OCI-LY7 (cell line): ENCODE results near the gene DCUN1D5. TPM values are rescaled to one million over a fixed set of nuclear protein-coding genes. Genes with fewer than 3 reads are reported as not detected.

Source experiments
- BruUV-seq: library from RNA; stranded (reverse); fragments of 400-500 nt; replicated peaks from 2 replicates; lab custom pipeline; 2021; lab: Mats Ljungman, UMichigan
- CTCF ChIA-PET: fragments of 300-600 bp; sonication (Branson Sonifier 250); formaldehyde crosslinking; loops from one replicate; lab custom pipeline; 2022; ENCODE audit warnings: antibody characterized with exemption; ENCODE audit not compliant: unreplicated experiment; lab: Charles Lee
- POLR2A ChIA-PET: fragments of 300-600 bp; sonication (Branson Sonifier 250); formaldehyde crosslinking; loops from one replicate; lab custom pipeline; 2022; ENCODE audit warnings: antibody characterized with exemption; lab: Charles Lee
- DNase-seq: peaks from one replicate; pipeline ENCODE4 v3.0.0-alpha.2; 2015; ENCODE audit warnings: low spot score
- H2AFZ ChIP-seq: fragments of 200-600 bp; sonication (generic), shearing (Covaris generic); 2 replicates; pipeline ENCODE4 v1.6.1; 2014; ENCODE audit warnings: mild to moderate bottlenecking, antibody characterized with exemption, low read length, moderate library complexity
- H3K27ac ChIP-seq: fragments of 200-600 bp; sonication (generic); 2 replicates; pipeline ENCODE4 v1.5.1; 2014; ENCODE audit warnings: mixed run types, low read depth, mild to moderate bottlenecking, moderate library complexity, low read length, inconsistent platforms; ENCODE audit not compliant: poor library complexity, severe bottlenecking
- H3K36me3 ChIP-seq: fragments of 200-600 bp; sonication (generic); 2 replicates; pipeline ENCODE4 v1.6.1; 2014; ENCODE audit warnings: mild to moderate bottlenecking, antibody characterized with exemption, low read length, moderate library complexity, mixed read lengths; ENCODE audit not compliant: insufficient read depth
- H3K4me1 ChIP-seq: fragments of 200-600 bp; sonication (generic); 2 replicates; pipeline ENCODE4 v1.5.1; 2014; ENCODE audit warnings: mild to moderate bottlenecking, low read length; ENCODE audit not compliant: insufficient read depth, poor library complexity, severe bottlenecking
- H3K4me2 ChIP-seq: fragments of 200-600 bp; sonication (generic); 2 replicates; pipeline ENCODE4 v1.6.1; 2014; ENCODE audit warnings: mild to moderate bottlenecking, low read length
- H3K4me3 ChIP-seq: fragments of 200-600 bp; sonication (generic); 2 replicates; pipeline ENCODE4 v1.5.1; 2014; ENCODE audit warnings: mild to moderate bottlenecking, low read depth, low read length; ENCODE audit not compliant: poor library complexity, severe bottlenecking
- H3K79me2 ChIP-seq: fragments of 200-600 bp; sonication (generic); 2 replicates; pipeline ENCODE4 v1.6.1; 2016; ENCODE audit warnings: low read depth, mild to moderate bottlenecking, low read length, moderate library complexity, mixed read lengths; ENCODE audit not compliant: insufficient read depth
- H3K9me2 ChIP-seq: fragments of 200-600 bp; sonication (generic); 2 replicates; pipeline ENCODE4 v1.6.1; 2016; ENCODE audit warnings: mild to moderate bottlenecking, low read length, mixed read lengths; ENCODE audit not compliant: insufficient read depth
- H3K9me3 ChIP-seq: fragments of 200-600 bp; sonication (generic); 2 replicates; pipeline ENCODE4 v1.6.1; 2014; ENCODE audit warnings: mild to moderate bottlenecking, mixed run types, low read length, mixed read lengths
- H4K20me1 ChIP-seq: fragments of 200-600 bp; sonication (generic); 2 replicates; pipeline ENCODE4 v1.6.1; 2014; ENCODE audit warnings: mild to moderate bottlenecking, antibody characterized with exemption, low read length, moderate library complexity, mixed read lengths; ENCODE audit not compliant: insufficient read depth
- EZH2phosphoT487 ChIP-seq: fragments of 200-600 bp; sonication (generic); IDR thresholded peaks from 2 replicates; pipeline ENCODE4 v1.6.1; 2018; ENCODE audit warnings: low read depth, borderline replicate concordance, mild to moderate bottlenecking, mixed run types, antibody characterized with exemption, low read length, moderate library complexity, mixed read lengths
- intact Hi-C: fragments of 100-400 bp; cut with micrococcal nuclease; formaldehyde crosslinking; loops from one replicate; pipeline ENCODE4 v1.10.0; 2022; ENCODE audit not compliant: unreplicated experiment
- total RNA-seq, 2 experiments: library from RNA; depleted of rRNA in 1 of 2; stranded (reverse); fragments of >200 nt in 1 of 2; shearing (Covaris generic) in 1 of 2; gene quantifications; 2 replicates each; pipeline ENCODE4 v1.2.3, GENCODE V29; 2014 to 2022
- TF ChIP-seq, protein P1 (sequence below): fragments of 200-600 bp; sonication (generic); conservative IDR thresholded peaks from 2 replicates; pipeline ENCODE4 v1.5.1; 2014; ENCODE audit warnings: mild to moderate bottlenecking, antibody characterized with exemption, low read length, moderate library complexity, mixed read lengths

The DCUN1D5 gene
- total RNA-seq, 2 experiments from 2014 or later = 46.4 to 70.4 TPM

GRCh38 chr11:103070142-103070541 lies 21.8 kb downstream of the DCUN1D5 start:
- peak; percentile 16 for DNase-seq
- Histone ChIP-seq H3K9me3 (no peaks in the 10 kb centered on the region), H3K4me2 (peak overlapping the region; percentile 57), H3K4me1 (peaks cover 21% of the 10 kb centered on the region), H3K9me2 (no peaks in the 10 kb centered on the region), H3K36me3 (peaks cover 81% of the 10 kb centered on the region), H3K4me3 (peak overlapping the region; percentile 29), H2AFZ (no peak overlapping the region), H3K27ac (peak overlapping the region; percentile 18), H4K20me1 (peaks cover 13% of the 10 kb centered on the region; the same call in 1 of the 2 replicates), H3K79me2 (peaks cover 70% of the 10 kb centered on the region; the same call in 1 of the 2 replicates)
- TF ChIP-seq EZH2phosphoT487 = no peak
- TF ChIP-seq, protein P1, sequence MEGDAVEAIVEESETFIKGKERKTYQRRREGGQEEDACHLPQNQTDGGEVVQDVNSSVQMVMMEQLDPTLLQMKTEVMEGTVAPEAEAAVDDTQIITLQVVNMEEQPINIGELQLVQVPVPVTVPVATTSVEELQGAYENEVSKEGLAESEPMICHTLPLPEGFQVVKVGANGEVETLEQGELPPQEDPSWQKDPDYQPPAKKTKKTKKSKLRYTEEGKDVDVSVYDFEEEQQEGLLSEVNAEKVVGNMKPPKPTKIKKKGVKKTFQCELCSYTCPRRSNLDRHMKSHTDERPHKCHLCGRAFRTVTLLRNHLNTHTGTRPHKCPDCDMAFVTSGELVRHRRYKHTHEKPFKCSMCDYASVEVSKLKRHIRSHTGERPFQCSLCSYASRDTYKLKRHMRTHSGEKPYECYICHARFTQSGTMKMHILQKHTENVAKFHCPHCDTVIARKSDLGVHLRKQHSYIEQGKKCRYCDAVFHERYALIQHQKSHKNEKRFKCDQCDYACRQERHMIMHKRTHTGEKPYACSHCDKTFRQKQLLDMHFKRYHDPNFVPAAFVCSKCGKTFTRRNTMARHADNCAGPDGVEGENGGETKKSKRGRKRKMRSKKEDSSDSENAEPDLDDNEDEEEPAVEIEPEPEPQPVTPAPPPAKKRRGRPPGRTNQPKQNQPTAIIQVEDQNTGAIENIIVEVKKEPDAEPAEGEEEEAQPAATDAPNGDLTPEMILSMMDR = no peak
- intact Hi-C loops = no loop called here
- POLR2A ChIA-PET = interaction anchor here (0.7 kb wide), 1 partner anchor 595 kb away, joined by 3 read pairs; no protein-coding TSS in a partner anchor
- no TSS peak for BruUV-seq
- CTCF ChIA-PET = interaction anchor here (1.4 kb wide), 1 partner anchor 22 kb away, joined by 5 read pairs; the partner anchor contains the start of gene DCUN1D5

DNA sequence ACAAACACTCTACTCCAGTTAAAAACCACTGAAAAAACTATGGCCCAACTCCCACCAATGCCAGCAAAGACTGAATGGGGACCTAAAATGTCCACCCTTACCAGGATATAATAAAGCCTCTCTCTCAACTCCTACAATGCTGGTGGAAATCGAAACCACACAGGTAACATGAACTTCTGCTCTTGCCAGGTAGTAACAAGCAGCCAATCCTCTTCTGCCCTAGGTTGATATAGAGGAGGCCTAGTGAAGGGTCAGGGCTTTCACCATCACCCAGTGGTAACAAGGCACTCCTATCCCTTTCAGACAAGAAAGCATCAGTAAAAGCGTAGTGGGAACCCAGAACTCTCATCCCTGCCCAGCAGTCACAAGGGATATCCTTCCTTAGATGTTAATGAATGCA lies 22.6 kb downstream of the DCUN1D5 start:
- H3K4me2 ChIP-seq = peak overlapping the region; percentile 57
- no peak for TF ChIP-seq EZH2phosphoT487
- TF ChIP-seq, protein P1 = no peak
- H3K36me3 ChIP-seq = peaks cover 82% of the 10 kb centered on the region
- H3K4me1 ChIP-seq = peaks cover 21% of the 10 kb centered on the region
- peaks cover 13% of the 10 kb centered on the region; the same call in 1 of the 2 replicates for H4K20me1 ChIP-seq
- no TSS peak for BruUV-seq
- intact Hi-C loops = no loop called here
- CTCF ChIA-PET = no interaction called here
- no peaks in the 10 kb centered on the region for H3K9me2 ChIP-seq
- no peak for DNase-seq
- no peaks in the 10 kb centered on the region for H3K9me3 ChIP-seq
- H3K4me3 ChIP-seq = no peak overlapping the region
- H2AFZ ChIP-seq = no peak overlapping the region
- POLR2A ChIA-PET = interaction anchor here (0.6 to 0.7 kb wide), 2 partner anchors 30 to 596 kb away, joined by 3 read pairs; no protein-coding TSS in a partner anchor
- peaks cover 70% of the 10 kb centered on the region; the same call in 1 of the 2 replicates for H3K79me2 ChIP-seq
- H3K27ac ChIP-seq = no peak overlapping the region

DNA sequence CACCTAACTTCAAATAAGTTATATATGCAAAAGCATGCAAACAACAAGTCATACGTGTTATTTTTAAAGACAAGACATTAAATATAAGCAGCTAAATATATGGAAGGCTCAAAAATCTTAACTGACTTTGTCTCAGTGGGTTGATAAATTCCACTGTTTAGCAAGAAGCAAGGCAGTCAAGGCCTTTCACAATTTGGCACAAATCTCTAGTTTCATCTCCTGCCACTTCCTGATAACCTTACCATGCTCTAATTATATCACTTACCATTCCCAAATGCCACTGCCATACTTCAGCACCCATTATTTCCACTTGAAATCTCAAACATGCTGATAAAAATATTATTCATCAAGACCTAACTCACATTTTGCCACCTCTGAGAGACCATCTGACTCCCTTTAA lies 24.8 kb downstream of the DCUN1D5 start:
- ChIA-PET CTCF (no interaction called here), POLR2A (no interaction called here)
- H3K27ac ChIP-seq = no peak overlapping the region
- H4K20me1 ChIP-seq = peaks cover 13% of the 10 kb centered on the region; the same call in 1 of the 2 replicates
- no peak overlapping the region for H3K4me3 ChIP-seq
- no peak for DNase-seq
- H3K4me2 ChIP-seq = no peak overlapping the region
- no TSS peak for BruUV-seq
- H3K9me2 ChIP-seq = no peaks in the 10 kb centered on the region
- intact Hi-C loops = no loop called here
- H3K9me3 ChIP-seq = no peaks in the 10 kb centered on the region
- H3K4me1 ChIP-seq = peaks cover 21% of the 10 kb centered on the region
- peaks cover 64% of the 10 kb centered on the region; the same call in 1 of the 2 replicates for H3K79me2 ChIP-seq
- H2AFZ ChIP-seq = no peak overlapping the region
- peaks cover 89% of the 10 kb centered on the region for H3K36me3 ChIP-seq
- TF ChIP-seq, protein P1 = no peak
- no peak for TF ChIP-seq EZH2phosphoT487
